Stimulated activated CD4-positive, alpha-beta T cell treated with anti-CD3 and anti-CD28 coated beads, Interleukin-15, amount 100 ng/mL, for 48 hours (primary cell): ENCODE data around the gene SH3BGRL3.

Experiments
- DNase-seq, 2 donors: peaks; one replicate each; pipeline ENCODE4 v3.0.0-alpha.2; 2020; ENCODE audit warnings: low read depth in 2 of 2

The SH3BGRL3 gene

DNA sequence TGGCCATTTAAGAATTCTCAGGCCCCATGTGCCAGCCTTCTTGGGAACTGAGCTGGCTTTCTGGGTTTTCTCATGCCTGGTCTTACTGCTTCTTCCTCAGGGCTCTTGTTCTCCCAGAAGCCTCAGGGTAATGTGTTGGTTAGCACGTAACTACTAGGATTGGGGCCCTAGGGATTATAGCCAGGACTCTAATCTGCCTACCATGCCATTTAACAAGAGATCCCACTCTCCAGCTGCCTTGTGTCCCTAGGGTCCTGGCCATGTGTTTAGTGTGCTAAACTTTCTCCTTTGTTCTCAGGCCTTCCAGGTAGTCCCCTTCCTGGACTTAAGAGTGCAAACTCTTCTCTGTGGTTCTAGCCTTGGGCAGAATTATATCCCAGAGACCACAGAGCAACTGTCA lies 2.2 kb upstream of the SH3BGRL3 start:
- no peak for DNase-seq

DNA sequence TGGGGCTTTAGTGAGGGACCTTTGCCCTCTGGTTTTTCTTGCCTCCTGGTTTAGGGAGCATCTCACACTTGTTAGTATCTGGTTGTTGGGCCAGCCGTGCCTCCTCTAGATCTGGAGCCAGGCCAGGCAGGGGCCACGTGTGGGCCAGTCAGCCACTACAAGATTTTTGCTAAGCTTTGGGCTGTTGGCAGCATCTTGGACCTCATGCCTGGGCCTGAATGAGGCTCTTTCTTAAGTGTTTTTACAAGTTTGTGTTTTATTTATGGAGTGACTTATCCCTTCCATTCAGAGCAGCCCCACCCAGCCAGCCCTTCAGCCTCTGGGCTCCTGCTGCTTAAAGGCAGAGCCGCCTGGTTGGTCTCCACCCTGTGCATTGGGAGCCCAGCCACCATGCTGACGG lies 1.6 kb upstream of the SH3BGRL3 start:
- DNase-seq = no peak

DNA sequence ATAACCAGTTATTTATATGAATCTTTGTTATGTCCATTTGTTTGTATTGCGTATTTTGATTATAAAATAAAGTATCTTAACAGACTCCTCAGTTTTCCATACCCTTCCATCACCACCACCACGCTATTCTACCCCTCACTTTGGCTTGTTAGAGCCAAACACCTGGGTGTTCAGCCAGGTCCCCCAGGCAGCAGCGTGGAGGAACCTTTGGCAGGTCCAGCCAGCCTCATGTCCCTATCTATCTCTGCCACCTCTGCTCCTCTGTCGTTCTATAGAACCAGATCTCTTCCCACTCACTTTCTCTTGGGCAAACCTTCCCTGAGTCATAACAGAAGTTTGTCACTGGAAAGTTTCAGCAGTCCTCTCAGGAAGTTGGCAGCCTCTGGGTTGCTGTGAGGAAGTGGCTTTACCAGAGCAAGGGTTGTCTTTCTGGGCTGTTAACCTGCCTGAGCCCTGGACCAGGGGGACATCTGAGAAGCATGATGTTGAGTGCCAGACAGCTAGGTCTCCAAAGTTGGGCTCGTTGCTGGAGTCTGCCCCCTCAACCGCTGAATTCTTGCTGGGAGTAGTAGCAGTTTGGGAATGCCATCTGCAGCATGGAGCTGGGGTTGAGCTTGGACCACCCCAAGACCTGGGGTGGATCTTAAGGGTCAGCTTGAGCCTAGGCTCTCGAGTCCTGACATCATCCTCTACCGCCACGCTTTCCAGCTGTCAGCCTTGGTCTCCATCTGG lies 996 bp upstream of the SH3BGRL3 start:
- no peak for DNase-seq

DNA sequence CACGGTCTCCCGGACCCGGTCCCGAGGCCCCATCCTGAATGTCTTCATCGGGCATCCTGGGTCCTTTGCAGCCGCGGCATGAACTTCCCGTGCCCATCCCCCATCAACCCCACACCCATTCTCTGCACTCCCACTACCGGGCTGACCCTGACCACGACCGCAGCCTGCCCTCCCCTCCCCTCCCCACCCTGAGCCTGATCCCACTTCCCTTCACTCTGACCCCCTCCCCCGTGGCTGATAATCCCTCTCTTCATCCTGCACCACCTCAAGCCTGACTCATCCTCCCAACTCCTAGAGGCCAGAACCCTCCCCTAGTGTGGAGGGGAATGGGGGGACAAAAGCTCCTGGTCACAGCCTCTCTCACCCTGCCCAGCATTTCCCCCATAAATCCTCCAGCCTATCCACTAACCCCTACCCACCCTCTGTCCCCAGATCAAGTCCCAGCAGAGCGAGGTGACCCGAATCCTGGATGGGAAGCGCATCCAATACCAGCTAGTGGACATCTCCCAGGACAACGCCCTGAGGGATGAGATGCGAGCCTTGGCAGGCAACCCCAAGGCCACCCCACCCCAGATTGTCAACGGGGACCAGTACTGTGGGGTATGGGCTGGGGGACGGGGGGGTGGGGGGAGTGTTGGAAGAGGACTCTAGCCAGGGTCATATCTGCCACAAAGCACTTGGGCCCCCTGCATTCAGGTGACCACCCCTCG lies 602 bp downstream of the SH3BGRL3 start:
- DNase-seq = no peak

DNA sequence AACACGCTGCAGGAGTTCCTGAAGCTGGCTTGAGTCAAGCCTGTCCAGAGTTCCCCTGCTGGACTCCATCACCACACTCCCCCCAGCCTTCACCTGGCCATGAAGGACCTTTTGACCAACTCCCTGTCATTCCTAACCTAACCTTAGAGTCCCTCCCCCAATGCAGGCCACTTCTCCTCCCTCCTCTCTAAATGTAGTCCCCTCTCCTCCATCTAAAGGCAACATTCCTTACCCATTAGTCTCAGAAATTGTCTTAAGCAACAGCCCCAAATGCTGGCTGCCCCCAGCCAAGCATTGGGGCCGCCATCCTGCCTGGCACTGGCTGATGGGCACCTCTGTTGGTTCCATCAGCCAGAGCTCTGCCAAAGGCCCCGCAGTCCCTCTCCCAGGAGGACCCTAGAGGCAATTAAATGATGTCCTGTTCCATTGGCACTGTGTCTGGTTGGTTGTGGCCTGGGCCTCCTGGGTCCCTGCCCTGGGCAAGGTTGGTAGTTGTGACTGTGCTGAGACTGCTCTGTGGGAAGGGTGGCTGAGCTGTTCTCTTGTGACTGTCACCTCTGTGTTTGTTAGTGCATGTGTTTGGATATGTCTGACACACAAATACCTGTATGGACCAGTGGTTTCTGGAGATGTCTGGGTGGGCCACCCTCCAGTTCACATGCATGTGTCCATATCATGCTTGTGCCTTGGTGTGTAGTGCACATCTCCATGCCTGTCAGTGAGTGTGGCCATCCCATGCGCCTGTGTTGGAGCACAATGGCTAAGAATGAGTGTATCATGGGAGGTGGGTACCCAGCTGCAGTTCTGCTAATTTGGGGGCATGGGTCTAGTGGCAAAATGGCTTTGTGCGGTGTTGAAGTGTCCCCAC lies 1.4 kb downstream of the SH3BGRL3 start:
- no peak for DNase-seq

DNA sequence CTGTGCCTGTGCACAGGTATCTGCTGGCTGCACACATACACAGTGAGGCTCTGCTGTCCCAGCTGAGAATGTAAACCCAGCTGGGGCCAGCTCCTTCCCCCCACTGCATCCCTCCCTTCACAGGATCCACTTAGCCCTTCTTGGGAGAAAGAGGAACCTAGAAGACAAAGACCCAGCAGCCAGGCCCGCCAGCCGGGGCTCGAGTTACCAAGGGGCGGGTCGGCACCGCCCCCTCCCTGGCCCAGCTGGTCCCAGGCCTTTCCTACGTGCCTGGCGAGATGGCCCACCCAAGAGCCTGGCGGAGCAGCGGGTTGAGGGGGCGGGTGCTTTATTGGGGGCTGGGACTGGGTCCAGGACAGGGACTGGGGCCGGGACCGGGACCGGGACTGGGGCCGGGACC lies 2.1 kb downstream of the SH3BGRL3 start:
- DNase-seq = no peak

DNA sequence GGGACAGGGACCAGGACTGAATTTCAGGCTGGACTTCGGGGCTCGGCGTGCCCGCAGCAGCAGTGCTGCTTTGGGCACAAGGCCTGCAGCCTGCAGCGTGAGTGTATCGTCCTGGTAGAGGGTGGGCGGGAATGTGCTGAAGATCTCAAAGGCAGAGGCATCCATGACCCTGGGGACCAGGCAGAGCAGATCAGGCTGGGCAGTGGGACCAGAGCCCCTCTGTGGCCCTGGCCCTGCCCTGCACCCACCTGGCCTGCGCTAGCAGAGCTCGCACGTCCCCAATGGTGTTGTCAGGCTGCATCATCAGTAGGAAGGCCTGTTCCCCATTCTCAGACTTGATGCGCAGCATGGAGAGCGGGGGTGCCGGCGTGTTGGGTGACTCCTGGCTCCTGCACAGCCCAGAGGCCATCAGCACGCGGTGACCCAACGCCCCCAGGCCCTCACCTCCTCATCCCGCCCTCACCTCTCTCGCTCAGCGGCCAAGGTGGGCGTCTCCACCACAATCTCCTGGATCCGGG lies 2.6 kb downstream of the SH3BGRL3 start:
- no peak for DNase-seq

DNA sequence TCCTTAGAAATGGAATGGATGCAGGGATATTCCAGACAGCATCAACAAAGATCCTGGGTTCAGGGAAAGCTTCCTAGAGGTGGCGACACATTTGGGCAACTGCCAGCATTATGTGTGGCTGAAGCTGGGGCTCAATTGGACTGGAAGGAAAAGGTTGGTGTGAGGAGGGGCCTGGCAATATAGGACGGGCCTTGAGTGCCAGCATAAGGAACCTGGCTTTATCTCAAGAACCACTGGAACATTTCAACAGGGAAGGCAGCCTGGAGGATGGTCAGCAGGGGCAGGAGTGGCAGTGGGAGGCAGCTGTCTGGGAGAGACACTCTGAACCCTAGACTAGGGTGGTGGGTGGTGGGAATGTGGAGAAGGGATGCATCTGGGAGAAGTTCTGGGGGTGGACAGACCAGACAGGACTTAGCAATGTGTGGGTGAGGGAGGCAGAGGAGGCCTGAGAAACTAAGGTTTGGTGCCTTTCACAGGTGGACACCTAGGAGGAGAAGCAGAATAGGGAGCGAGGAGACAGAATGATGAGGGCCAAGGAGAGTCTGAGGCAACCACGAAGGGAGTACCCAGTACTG lies 3.5 kb downstream of the SH3BGRL3 start:
- no peak for DNase-seq

DNA sequence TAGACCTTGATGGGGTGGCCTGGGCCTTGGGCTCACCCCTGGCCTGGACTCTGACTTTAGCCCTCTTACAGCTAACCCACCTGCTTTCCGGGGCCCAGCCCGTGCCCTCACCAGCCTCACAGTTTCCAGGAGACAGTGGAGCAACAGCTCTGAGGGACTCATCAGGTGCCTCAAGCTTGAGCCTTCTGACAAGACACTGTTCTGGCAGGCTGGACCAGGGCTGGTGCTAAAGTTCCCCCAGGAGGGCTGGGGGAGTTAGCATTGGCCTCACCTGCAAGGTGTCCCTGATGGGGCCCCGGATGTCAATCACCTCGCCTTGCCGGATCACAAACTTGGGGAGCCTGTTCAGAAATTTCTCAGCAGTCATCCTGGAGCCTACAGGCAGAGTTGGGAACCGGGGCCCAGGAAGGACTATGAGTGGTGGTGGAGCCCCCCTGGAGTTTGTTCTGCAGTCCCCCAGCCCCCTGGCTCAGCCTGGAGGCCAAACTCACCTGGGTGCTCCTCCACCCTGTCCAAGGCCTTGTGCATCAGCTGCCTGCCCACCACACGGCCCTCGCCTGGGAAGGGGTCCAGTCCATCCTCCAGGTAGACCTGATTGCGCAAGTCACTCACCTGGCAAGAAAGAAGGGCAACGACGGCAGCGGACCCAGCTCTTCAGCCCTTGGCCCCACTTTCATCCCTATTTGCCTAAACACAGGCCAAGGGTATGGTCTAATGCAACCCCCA lies 4.1 kb downstream of the SH3BGRL3 start:
- DNase-seq = no peak

DNA sequence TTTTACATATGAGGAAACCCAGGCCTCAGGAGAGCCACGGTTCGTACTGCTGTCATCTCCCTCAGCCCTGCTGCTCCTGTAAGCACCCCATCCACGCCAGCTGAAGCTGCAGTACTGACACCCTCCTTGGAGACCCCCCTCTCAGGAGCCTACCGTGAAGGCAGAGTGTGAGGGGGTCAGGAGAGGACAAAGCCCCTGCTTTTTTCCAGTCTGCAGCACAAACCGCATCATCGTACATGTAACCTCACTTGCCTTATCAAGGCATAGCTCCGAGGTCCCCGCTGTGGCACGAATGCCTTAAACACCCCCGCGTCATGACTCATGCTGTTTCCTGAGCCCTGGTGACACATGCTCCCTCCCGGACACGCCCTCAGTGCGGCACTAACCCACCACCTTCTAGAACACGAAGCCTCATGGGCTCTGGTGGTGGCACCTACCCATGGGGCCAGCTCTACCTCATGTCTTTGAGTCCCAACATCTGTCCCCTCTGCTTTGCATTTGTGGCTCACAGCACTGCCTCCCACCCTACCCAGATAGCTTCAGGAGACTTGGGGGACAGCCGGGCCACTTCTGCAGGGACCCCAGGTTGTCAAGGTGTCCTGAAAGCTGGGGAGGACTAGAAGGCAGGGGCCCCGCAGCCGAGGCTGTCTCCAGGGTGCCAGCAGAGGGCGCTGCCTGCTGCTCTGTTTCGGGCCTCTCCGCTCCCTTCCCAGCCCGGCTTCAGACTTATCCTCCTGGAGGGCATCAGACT lies 4.9 kb downstream of the SH3BGRL3 start:
- peak; percentile 96 to 98 for DNase-seq

DNA sequence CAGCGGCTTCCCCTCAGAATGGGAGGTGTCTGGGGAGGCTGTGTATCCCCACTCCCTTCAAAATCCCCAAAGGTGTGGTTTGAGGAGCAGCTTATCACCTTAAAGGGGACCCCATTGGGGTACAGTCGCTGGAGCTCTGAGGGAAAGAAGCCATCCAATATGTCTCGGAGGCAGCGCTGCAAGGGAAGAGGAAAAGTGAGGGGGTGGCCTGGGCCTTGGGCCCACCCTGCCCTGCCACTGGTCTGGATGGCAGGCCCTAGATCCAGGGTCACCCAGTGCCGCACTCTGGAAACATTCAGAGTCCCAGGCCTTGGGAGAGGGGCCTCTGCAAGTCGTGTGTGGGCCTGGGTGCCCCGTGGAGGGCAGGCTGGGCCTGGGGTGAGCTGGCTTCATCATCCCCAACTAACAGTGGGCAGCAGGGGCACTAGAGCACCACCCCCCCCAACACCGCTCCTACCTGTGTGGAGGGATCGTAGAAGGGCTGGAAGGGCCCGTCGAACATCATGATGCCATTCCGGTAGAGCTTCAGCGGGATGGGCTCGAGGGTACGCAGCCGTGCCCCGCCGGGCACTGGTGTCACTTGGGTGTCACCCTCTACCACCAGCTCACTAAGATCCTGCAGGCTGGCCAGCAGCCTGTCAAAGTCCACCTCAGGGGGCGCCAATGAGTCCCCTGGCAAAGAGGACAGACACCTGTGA lies 5.6 kb downstream of the SH3BGRL3 start:
- no peak for DNase-seq

DNA sequence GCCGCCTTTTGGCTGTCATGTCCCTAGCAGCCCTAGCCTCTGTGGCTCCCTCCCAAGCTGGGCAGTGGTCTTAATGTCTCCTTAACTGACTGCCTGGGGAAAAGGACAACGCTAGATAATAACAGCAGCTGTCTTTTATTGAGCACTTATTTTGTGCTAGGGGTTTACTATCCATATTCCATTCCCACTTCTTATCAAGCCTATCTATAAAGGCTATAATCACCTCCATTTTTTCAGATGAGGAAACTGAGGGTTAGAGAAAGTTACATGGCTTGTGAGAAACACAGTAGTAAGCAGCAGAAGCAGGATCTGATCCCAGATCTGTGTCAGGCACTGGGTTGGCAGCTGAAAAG lies 6.2 kb downstream of the SH3BGRL3 start:
- DNase-seq = no peak

DNA sequence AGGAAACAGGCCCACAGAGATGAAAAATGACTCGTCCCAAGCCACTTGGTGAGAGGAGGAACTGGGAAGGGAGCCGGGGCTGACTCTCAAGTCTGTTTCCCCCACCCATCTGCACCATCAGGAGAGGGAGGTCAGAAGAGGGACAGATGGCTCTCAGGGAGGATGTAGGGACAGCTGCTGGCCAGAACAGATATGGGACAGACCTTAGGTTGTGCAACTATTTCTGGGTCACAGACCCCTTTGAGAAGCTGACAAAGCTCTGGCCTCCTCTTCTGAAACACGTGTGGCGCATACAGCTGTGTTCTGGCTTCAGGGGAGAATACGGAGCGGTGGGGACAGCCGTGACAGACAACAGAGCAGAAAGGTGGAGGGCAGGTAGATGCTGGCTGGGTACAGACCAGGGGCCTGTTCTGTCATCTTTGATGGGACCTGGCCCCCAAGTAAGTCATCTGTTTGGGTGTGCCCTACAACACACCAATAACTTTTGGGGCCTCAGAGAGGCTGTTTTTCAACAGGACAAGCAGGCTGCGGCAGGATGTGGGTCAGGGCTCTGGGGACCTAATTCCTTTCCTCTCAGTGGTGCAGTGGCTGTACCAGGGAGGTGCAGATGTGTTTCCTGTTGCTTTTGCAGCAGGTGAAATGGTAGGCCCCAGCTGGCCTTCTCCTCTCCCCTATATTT lies 7.3 kb downstream of the SH3BGRL3 start:
- DNase-seq = peak; percentile 49 to 62

DNA sequence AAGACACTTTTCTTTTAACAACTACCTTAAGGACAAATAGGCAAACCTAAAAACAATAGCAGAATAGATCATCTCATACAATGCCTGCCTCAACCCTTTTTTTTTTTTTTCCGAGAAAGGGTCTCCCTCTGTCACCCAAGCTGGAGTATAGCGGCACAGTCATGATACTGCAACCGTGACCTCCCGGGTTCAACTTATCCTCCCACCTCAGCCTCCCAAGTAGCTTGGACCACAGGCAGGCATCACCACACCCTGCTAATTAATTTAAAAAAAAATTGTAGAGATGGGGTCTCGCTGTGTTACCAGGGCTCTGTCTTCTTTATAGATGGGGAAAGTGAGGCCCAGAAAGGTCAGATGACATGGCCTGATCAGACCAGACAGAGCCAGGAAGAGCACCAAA lies 7.9 kb downstream of the SH3BGRL3 start:
- no peak for DNase-seq

DNA sequence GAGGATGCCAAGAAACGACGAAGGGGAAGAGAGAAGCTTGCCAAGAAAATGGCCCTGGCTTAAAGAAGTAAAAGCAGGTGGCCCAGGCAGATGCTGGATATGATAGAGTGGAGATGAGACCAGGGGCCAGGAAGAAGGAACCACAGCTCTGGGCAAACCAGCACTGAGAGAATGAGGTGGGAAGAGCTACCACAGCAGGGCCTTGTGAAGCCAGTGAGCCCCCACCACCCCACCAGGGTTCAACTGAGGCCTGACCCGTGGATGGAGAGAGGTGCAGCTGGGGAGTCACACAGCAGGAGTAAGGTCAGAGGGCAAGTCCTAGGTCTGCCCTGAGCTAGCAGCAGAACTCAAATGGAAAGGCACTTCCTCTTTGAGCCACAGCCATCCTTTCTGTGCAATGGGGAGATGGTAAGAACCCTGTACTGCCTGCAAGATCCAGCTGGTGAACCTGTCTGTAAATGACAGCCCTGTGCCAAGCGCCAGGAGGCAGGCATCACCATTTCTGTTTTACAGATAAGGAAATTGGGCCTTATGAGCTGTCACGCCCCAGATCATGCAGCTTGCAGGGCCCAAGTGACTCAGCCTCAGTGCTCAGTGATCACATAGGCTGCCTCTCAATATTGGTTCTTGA lies 8.5 kb downstream of the SH3BGRL3 start:
- DNase-seq = peak; percentile 66 to 72

DNA sequence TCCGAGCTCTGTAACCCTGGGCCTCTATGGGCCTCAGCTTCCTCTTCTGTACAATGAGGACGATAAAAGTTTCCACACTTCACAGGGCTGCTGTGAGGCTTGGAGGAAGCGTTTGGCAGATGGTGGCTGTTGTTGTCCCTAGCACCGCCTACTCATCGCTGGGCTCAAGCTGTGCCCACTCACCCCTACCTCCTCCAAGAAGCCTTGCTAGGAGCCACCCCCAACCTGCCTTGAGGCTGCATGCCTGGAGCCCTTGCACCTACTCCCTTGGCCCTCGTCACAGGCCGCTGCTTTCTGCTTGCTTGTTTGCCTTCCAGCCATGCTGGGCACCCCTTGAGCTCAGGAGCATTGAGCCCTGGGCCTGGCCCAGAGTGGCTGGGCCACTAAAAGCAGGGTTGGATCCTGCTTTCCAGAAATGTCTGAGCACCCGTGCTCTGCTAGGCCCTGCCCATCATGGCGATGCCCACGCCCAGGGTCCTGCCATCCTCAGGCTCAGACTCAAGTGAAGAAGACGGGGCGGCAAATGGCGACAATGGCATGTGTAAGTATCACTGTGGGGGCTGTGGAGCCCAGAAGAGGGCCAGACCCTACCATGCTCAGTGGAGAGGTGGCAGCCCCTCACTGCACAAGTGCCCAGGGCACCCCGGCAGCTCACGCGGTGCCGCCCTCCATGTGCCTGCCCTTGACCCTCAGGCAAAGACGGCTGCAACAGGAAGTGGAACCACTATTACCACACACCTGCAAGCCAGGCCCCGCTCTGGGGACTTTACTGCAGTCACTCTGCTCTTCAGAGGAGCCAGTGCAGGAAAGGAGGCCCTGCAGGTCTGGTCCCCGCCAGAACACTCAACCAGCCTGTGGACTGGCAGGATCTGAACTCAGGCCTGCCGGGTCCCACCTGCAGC lies 9.5 kb downstream of the SH3BGRL3 start:
- DNase-seq = no peak

DNA sequence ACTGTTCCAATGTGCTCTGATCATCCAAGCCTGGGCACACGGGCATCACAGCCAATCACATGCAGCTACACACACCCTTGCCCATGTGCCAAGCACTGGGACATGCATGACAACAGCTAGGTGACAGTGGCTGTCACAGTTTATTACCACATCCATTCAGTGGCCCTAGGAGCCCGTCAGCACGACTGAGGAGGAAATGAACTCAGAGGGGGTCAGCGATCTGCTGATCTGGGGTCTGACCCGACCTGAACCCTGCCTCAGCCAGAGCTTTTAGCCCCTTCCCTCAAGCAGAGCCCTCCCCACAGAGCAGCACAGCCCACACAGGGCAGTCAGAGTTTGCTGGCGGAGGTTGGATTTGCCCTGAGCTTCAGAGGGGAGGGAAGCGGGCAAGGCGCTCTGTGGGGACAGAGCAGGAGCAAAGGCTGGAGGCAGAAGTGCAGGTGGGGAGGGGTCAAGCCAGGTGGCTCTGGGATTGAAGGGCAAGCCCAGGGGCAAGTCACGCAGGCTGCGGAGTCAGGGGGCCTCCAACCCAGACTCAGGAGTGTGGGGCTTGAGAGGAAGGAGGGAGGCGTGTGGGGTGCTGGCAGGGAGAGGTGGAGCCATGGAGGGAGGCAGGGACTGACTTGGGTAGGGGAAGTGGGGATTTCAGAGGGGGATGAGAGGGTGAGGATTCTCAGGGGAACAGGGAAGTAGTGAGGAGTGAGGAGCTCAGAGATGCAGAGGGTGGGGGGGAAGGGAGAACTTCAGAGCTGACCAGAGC lies 10.4 kb downstream of the SH3BGRL3 start:
- DNase-seq = no peak
